Liver (tissue), 9 donors: Measurements from ENCODE around the gene PLCB1. TPM values are rescaled to one million over a fixed set of nuclear protein-coding genes. Genes with fewer than 3 reads are reported as not detected.

Experiments
- DNase-seq: peaks from one replicate; pipeline ENCODE4 v3.0.0-alpha.2; 2017; ENCODE audit warnings: low spot score
- H3K27ac ChIP-seq, 2 donors: one replicate each; pipeline ENCODE4 v1.7.0; 2013; ENCODE audit warnings: inconsistent platforms in 2 of 2, low read length in 2 of 2, control low read depth in 1 of 2, low read depth in 1 of 2, mild to moderate bottlenecking in 1 of 2
- H3K27me3 ChIP-seq, 4 donors: one replicate each; pipeline versions ENCODE4 v1.6.1 to v1.7.0; 2013; ENCODE audit warnings: low read length in 3 of 4, inconsistent platforms in 1 of 4, mild to moderate bottlenecking in 1 of 4, moderate library complexity in 1 of 4; ENCODE audit not compliant: control insufficient read depth in 4 of 4, insufficient read depth in 4 of 4
- H3K36me3 ChIP-seq, 4 donors: one replicate each; pipeline versions ENCODE4 v1.6.1 to v1.7.0; 2013; ENCODE audit warnings: low read length in 3 of 4, mild to moderate bottlenecking in 3 of 4, low read depth in 1 of 4, moderate library complexity in 1 of 4; ENCODE audit not compliant: control insufficient read depth in 4 of 4, insufficient read depth in 3 of 4
- H3K4me1 ChIP-seq, 4 donors: one replicate each; pipeline versions ENCODE4 v1.6.1 to v1.7.0; 2013; ENCODE audit warnings: low read length in 3 of 4, mild to moderate bottlenecking in 3 of 4, moderate library complexity in 1 of 4; ENCODE audit not compliant: control insufficient read depth in 4 of 4, insufficient read depth in 4 of 4
- H3K4me3 ChIP-seq, 3 donors: one replicate each; pipeline versions ENCODE4 v1.6.1 to v1.7.0; 2013; ENCODE audit warnings: low read length in 3 of 3, control low read depth in 1 of 3, low read depth in 1 of 3, mild to moderate bottlenecking in 1 of 3
- H3K9ac ChIP-seq, 2 donors: one replicate each; pipeline ENCODE4 v1.7.0; 2013; ENCODE audit warnings: low read length in 2 of 2, mild to moderate bottlenecking in 2 of 2, moderate library complexity in 2 of 2, control low read depth in 1 of 2, low read depth in 1 of 2
- H3K9me3 ChIP-seq, 4 donors: one replicate each; pipeline versions ENCODE4 v1.6.1 to v1.7.0; 2013; ENCODE audit warnings: low read length in 3 of 4; ENCODE audit not compliant: control insufficient read depth in 4 of 4
- EGR1 ChIP-seq, 2 donors: IDR thresholded peaks; 2 replicates each; pipeline ENCODE4 v1.6.1; 2016 to 2018; ENCODE audit warnings: antibody characterized with exemption in 2 of 2, low read depth in 2 of 2
- FOXA1 ChIP-seq: IDR thresholded peaks from 2 replicates; pipeline ENCODE4 v1.6.1; 2016; ENCODE audit warnings: antibody characterized with exemption
- GABPA ChIP-seq, 2 donors: IDR thresholded peaks in 1 of 2; conservative IDR thresholded peaks in 1 of 2; 2 replicates each; pipeline ENCODE4 v1.6.1; 2016; ENCODE audit warnings: antibody characterized with exemption in 2 of 2, mild to moderate bottlenecking in 1 of 2, moderate library complexity in 1 of 2
- HNF4A ChIP-seq, 2 donors: conservative IDR thresholded peaks; 2 replicates each; pipeline ENCODE4 v1.6.1; 2016; ENCODE audit warnings: antibody characterized with exemption in 2 of 2, mild to moderate bottlenecking in 2 of 2
- HNF4G ChIP-seq: IDR thresholded peaks from 2 replicates; pipeline ENCODE4 v1.6.1; 2016; ENCODE audit warnings: antibody characterized with exemption
- JUND ChIP-seq, 2 donors: IDR thresholded peaks; 2 replicates each; pipeline ENCODE4 v1.6.1; 2016; ENCODE audit warnings: antibody characterized with exemption in 2 of 2
- NR2F2 ChIP-seq: IDR thresholded peaks from 2 replicates; pipeline ENCODE4 v1.6.1; 2016; ENCODE audit warnings: antibody characterized with exemption
- RAD21 ChIP-seq, 2 donors: IDR thresholded peaks; 2 replicates each; pipeline ENCODE4 v1.6.1; 2016; ENCODE audit warnings: antibody characterized with exemption in 2 of 2, mild to moderate bottlenecking in 2 of 2
- RXRA ChIP-seq, 2 donors: IDR thresholded peaks; 2 replicates each; pipeline ENCODE4 v1.6.1; 2017 to 2018; ENCODE audit warnings: antibody characterized with exemption in 2 of 2, mild to moderate bottlenecking in 1 of 2
- SP1 ChIP-seq: IDR thresholded peaks from 2 replicates; pipeline ENCODE4 v1.6.1; 2018; ENCODE audit warnings: antibody characterized with exemption, mild to moderate bottlenecking
- TAF1 ChIP-seq: conservative IDR thresholded peaks from 2 replicates; pipeline ENCODE4 v1.6.1; 2016; ENCODE audit warnings: antibody characterized with exemption, mild to moderate bottlenecking
- YY1 ChIP-seq: IDR thresholded peaks from 2 replicates; pipeline ENCODE4 v1.6.1; 2016; ENCODE audit warnings: antibody characterized with exemption, mild to moderate bottlenecking
- WGBS: extraction: QIAGEN DNeasy Blood & Tissue Kit; methylation state at CpG from one replicate; pipeline ENCODE4 v1.1.7; 2013; 5-methylcytosine and 5-hydroxymethylcytosine counted together
- polyA plus RNA-seq, 2 donors: library from polyadenylated mRNA; stranded (reverse) in 1 of 2; unstranded in 1 of 2; fragments of 200-250 nt in 1 of 2; fragments of >200 nt in 1 of 2; fragmentation: Nextera tagmentation in 1 of 2; extraction: Ambion mirVana in 1 of 2; gene quantifications; one replicate each; pipeline versions ENCODE4 v1.2.1 to v1.2.3, GENCODE V29; 2013 to 2015
- total RNA-seq, 2 donors: library from RNA; depleted of rRNA; stranded (reverse); fragments of >200 nt; gene quantifications; one replicate each; pipeline ENCODE4 v1.2.3, GENCODE V29; 2014
- TF ChIP-seq, protein P1 (sequence below): IDR thresholded peaks from 2 replicates; pipeline ENCODE4 v1.6.1; 2016; ENCODE audit warnings: antibody characterized with exemption
- TF ChIP-seq, protein P2 (sequence below): fragments of 150-350 bp; IDR thresholded peaks from 2 replicates; pipeline ENCODE4 v1.5.1; 2017; ENCODE audit warnings: improper control_type of control experiment, low read depth, low read length; ENCODE audit not compliant: missing input control
- TF ChIP-seq, protein P3 (sequence below): IDR thresholded peaks from 2 replicates; pipeline ENCODE4 v1.6.1; 2016; ENCODE audit warnings: antibody characterized with exemption
- TF ChIP-seq, protein P4 (sequence below): IDR thresholded peaks from 2 replicates; pipeline ENCODE4 v1.6.1; 2016; ENCODE audit warnings: antibody characterized with exemption
- TF ChIP-seq, protein P5 (sequence below): IDR thresholded peaks from 2 replicates; pipeline ENCODE4 v1.6.1; 2016; ENCODE audit warnings: antibody characterized with exemption, mild to moderate bottlenecking
- donor health status: healthy.
- donor health status: healthy.
- donor health status: healthy.
- donor health status: healthy.
- donor health status: healthy.

PLCB1 gene
- total and polyA plus RNA-seq, 4 donors = 3.7 to 13.5 (median 5.9) TPM

DNA sequence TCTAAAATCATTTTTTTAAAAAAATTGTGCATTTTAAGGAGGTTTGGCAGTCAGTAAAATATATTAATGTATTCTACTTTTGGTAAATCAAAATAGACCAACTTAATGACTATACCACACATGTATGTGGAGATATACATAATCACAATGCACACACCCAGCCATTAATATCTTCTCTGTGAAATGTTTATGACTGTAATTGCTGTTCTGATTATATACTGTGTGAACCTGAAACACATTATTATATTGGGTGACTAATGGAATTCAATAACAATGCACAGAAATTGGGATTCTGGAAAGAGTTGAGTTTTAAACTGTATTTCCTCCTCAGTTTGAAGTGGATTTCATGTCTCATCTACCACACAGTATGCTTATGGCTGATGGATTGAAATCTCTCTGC is 233.6 kb downstream of the PLCB1 start:
- H3K9me3 ChIP-seq = no peaks in the 10 kb centered on the region
- H3K9ac ChIP-seq = no peak overlapping the region
- no peaks in the 10 kb centered on the region for H3K36me3 ChIP-seq
- no peaks in the 10 kb centered on the region for H3K4me1 ChIP-seq
- no peak for DNase-seq
- H3K27me3 ChIP-seq = no peaks in the 10 kb centered on the region
- no peak overlapping the region for H3K27ac ChIP-seq
- H3K4me3 ChIP-seq = no peak overlapping the region
- TF ChIP-seq, protein P1, sequence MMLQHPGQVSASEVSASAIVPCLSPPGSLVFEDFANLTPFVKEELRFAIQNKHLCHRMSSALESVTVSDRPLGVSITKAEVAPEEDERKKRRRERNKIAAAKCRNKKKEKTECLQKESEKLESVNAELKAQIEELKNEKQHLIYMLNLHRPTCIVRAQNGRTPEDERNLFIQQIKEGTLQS = no peak
- TF ChIP-seq YY1 = no peak
- TF ChIP-seq NR2F2 = no peak
- TF ChIP-seq, protein P2, sequence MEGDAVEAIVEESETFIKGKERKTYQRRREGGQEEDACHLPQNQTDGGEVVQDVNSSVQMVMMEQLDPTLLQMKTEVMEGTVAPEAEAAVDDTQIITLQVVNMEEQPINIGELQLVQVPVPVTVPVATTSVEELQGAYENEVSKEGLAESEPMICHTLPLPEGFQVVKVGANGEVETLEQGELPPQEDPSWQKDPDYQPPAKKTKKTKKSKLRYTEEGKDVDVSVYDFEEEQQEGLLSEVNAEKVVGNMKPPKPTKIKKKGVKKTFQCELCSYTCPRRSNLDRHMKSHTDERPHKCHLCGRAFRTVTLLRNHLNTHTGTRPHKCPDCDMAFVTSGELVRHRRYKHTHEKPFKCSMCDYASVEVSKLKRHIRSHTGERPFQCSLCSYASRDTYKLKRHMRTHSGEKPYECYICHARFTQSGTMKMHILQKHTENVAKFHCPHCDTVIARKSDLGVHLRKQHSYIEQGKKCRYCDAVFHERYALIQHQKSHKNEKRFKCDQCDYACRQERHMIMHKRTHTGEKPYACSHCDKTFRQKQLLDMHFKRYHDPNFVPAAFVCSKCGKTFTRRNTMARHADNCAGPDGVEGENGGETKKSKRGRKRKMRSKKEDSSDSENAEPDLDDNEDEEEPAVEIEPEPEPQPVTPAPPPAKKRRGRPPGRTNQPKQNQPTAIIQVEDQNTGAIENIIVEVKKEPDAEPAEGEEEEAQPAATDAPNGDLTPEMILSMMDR = no peak
- TF ChIP-seq RXRA (IDR thresholded peaks at IDR 0.05) = no peak
- TF ChIP-seq RAD21 (IDR thresholded peaks at IDR 0.05) = no peak
- no peak for TF ChIP-seq EGR1 (IDR thresholded peaks at IDR 0.05; ENCODE audit: low read depth in 2 of 2)
- TF ChIP-seq, protein P3, sequence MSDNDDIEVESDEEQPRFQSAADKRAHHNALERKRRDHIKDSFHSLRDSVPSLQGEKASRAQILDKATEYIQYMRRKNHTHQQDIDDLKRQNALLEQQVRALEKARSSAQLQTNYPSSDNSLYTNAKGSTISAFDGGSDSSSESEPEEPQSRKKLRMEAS = no peak
- no peak for TF ChIP-seq FOXA1
- TF ChIP-seq GABPA (IDR thresholded peaks at IDR 0.05 in 1 of 2, conservative IDR thresholded peaks at IDR 0.05 in 1 of 2) = no peak
- TF ChIP-seq TAF1 = no peak
- no peak for TF ChIP-seq SP1
- no peak for TF ChIP-seq HNF4A (conservative IDR thresholded peaks at IDR 0.05)

DNA sequence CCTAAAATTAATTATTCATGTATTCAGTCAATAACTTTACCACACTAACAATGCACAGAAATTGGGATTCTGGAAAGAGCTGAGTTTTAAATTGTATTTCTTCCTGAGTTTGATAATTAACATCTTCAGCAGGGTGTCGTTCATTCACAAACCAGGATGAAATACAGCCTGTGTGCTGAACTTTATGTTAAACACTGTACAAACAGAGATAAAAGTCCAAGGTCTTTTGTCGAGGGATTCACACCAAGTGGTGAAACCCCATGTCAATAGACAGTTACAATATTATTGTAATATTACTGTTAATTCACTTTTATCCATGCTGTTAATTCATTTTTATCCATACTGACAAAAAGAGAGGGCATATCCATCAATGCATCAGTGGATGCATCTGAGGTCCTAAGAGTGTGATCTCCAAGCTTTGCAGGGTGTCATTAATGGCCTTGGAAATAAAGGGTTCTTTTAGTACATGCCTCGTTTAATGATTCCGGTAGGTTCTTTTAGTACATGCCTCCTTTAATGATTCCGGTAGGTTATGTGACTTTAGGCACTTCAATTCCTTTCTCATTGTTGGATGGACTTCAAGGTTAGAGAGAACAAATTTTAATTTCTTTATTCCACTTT is 234.3 kb downstream of the PLCB1 start:
- no peak for TF ChIP-seq JUND (IDR thresholded peaks at IDR 0.05)
- TF ChIP-seq, protein P4, sequence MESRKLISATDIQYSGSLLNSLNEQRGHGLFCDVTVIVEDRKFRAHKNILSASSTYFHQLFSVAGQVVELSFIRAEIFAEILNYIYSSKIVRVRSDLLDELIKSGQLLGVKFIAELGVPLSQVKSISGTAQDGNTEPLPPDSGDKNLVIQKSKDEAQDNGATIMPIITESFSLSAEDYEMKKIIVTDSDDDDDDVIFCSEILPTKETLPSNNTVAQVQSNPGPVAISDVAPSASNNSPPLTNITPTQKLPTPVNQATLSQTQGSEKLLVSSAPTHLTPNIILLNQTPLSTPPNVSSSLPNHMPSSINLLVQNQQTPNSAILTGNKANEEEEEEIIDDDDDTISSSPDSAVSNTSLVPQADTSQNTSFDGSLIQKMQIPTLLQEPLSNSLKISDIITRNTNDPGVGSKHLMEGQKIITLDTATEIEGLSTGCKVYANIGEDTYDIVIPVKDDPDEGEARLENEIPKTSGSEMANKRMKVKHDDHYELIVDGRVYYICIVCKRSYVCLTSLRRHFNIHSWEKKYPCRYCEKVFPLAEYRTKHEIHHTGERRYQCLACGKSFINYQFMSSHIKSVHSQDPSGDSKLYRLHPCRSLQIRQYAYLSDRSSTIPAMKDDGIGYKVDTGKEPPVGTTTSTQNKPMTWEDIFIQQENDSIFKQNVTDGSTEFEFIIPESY = no peak
- no peak for TF ChIP-seq HNF4G
- TF ChIP-seq, protein P5, sequence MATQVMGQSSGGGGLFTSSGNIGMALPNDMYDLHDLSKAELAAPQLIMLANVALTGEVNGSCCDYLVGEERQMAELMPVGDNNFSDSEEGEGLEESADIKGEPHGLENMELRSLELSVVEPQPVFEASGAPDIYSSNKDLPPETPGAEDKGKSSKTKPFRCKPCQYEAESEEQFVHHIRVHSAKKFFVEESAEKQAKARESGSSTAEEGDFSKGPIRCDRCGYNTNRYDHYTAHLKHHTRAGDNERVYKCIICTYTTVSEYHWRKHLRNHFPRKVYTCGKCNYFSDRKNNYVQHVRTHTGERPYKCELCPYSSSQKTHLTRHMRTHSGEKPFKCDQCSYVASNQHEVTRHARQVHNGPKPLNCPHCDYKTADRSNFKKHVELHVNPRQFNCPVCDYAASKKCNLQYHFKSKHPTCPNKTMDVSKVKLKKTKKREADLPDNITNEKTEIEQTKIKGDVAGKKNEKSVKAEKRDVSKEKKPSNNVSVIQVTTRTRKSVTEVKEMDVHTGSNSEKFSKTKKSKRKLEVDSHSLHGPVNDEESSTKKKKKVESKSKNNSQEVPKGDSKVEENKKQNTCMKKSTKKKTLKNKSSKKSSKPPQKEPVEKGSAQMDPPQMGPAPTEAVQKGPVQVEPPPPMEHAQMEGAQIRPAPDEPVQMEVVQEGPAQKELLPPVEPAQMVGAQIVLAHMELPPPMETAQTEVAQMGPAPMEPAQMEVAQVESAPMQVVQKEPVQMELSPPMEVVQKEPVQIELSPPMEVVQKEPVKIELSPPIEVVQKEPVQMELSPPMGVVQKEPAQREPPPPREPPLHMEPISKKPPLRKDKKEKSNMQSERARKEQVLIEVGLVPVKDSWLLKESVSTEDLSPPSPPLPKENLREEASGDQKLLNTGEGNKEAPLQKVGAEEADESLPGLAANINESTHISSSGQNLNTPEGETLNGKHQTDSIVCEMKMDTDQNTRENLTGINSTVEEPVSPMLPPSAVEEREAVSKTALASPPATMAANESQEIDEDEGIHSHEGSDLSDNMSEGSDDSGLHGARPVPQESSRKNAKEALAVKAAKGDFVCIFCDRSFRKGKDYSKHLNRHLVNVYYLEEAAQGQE = no peak
- TF ChIP-seq, protein P3 = no peak
- TF ChIP-seq YY1 = no peak
- Histone ChIP-seq H3K9ac (no peak overlapping the region), H3K27ac (no peak overlapping the region), H3K9me3 (no peaks in the 10 kb centered on the region), H3K4me1 (no peaks in the 10 kb centered on the region), H3K27me3 (peaks cover 0 to 3% (median 0%) of the 10 kb centered on the region in 4 donors), H3K4me3 (no peak overlapping the region), H3K36me3 (no peaks in the 10 kb centered on the region)
- 54% methylated on average over 5 of the region's 5 CpGs for WGBS
- DNase-seq = no peak
